ENCODE measurements around the gene CBL.

GRCh38 chr11:119249671-119250010 is 43.5 kb downstream of the CBL start:
- no peak for TF ChIP-seq CTCF (IDR thresholded peaks at IDR 0.05; ENCODE audit: borderline replicate concordance, extremely low read depth, low read length, poor library complexity, severe bottlenecking)
- TF ChIP-seq EZH2 (IDR thresholded peaks at IDR 0.05; ENCODE audit: borderline replicate concordance, low read depth, low read length, severe bottlenecking), result no peak
